HepG2 (cell line): Measurements from ENCODE around the gene HOXC10.

Experiments used
- BCL3 ChIP-seq: sonication (generic); formaldehyde crosslinking; IDR thresholded peaks from 2 replicates; pipeline ENCODE4 v1.5.1; 2020; ENCODE audit warnings: mild to moderate bottlenecking, missing genetic modification reagents, moderate library complexity
- DDIT3 ChIP-seq: sonication (generic); formaldehyde crosslinking; IDR thresholded peaks from 2 replicates; pipeline ENCODE4 v1.4.0; 2020; ENCODE audit warnings: mild to moderate bottlenecking, missing genetic modification reagents
- HDAC6 ChIP-seq: fragments of 200-600 bp; sonication (generic); IDR thresholded peaks from 2 replicates; pipeline ENCODE4 v1.7.0; 2017; ENCODE audit warnings: mild to moderate bottlenecking, antibody characterized with exemption, low read length, low read depth
- ISL2 ChIP-seq: sonication (generic); formaldehyde crosslinking; IDR thresholded peaks from 2 replicates; pipeline ENCODE4 v1.5.0; 2020; ENCODE audit warnings: missing genetic modification reagents
- MAFK ChIP-seq, 2 experiments: IDR thresholded peaks in 1 of 2; conservative IDR thresholded peaks in 1 of 2; 2 replicates each; pipeline ENCODE4 v1.6.1; 2011; ENCODE audit warnings: improper control_type of control experiment in 2 of 2, low read length in 2 of 2
- RFXAP ChIP-seq: sonication (generic); formaldehyde crosslinking; IDR thresholded peaks from 2 replicates; pipeline ENCODE4 v1.4.0; 2020; ENCODE audit warnings: missing genetic modification reagents, borderline replicate concordance
- TCF12 ChIP-seq, 2 experiments: fragments of 450-650 bp in 1 of 2; sonication (generic) in 1 of 2; formaldehyde crosslinking in 1 of 2; IDR thresholded peaks; 2 replicates each; pipeline versions ENCODE4 v1.6.1 to v1.8.0; 2017 to 2022; ENCODE audit warnings: antibody characterized with exemption in 1 of 2, mild to moderate bottlenecking in 1 of 2, missing genetic modification reagents in 1 of 2, moderate library complexity in 1 of 2
- ZFP90 ChIP-seq: sonication (generic); formaldehyde crosslinking; IDR thresholded peaks from 2 replicates; pipeline ENCODE4 v1.8.0; 2022; ENCODE audit warnings: missing genetic modification reagents, mild to moderate bottlenecking, inconsistent platforms, borderline replicate concordance
- ZNF510 ChIP-seq: sonication (generic); formaldehyde crosslinking; IDR thresholded peaks from 2 replicates; pipeline ENCODE4 v1.4.0; 2020; ENCODE audit warnings: low read depth, mild to moderate bottlenecking, missing genetic modification reagents
- TF ChIP-seq, protein P1 (sequence below): sonication (generic); formaldehyde crosslinking; IDR thresholded peaks from 2 replicates; pipeline ENCODE4 v1.8.0; 2022; ENCODE audit warnings: missing genetic modification reagents, mild to moderate bottlenecking, borderline replicate concordance

- TF ChIP-seq ZFP90 (CRISPR knock-in tag), result no peak
- TF ChIP-seq TCF12 (IDR thresholded peaks at IDR 0.05), result no peak
- TF ChIP-seq TCF12 (CRISPR knock-in tag; IDR thresholded peaks at IDR 0.05), result no peak
- no peak for TF ChIP-seq RFXAP (CRISPR knock-in tag)
- TF ChIP-seq HDAC6, result no peak
- no peak for TF ChIP-seq DDIT3 (CRISPR knock-in tag)
- no peak for TF ChIP-seq MAFK (conservative IDR thresholded peaks at IDR 0.05 in 1 of 2, IDR thresholded peaks at IDR 0.05 in 1 of 2; ENCODE audit: low read length in 2 of 2)
- TF ChIP-seq ISL2 (CRISPR knock-in tag), result no peak
- TF ChIP-seq BCL3 (CRISPR knock-in tag), result no peak
- no peak for TF ChIP-seq ZNF510 (CRISPR knock-in tag)
- TF ChIP-seq, protein P1, sequence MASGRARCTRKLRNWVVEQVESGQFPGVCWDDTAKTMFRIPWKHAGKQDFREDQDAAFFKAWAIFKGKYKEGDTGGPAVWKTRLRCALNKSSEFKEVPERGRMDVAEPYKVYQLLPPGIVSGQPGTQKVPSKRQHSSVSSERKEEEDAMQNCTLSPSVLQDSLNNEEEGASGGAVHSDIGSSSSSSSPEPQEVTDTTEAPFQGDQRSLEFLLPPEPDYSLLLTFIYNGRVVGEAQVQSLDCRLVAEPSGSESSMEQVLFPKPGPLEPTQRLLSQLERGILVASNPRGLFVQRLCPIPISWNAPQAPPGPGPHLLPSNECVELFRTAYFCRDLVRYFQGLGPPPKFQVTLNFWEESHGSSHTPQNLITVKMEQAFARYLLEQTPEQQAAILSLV (CRISPR knock-in tag), result no peak
These were observed 21.7 kb downstream of the HOXC10 start for GRCh38 chr12:54006559-54007220.
